K562 (cell line): ENCODE data around the gene FBXO10. TPM values are rescaled to one million over a fixed set of nuclear protein-coding genes. Genes with fewer than 3 reads are reported as not detected.
A peak's percentile ranks its signal among the peaks of the same experiment; 100 is the strongest.

Experiments used
- ATAC-seq: fragments of 200-7000 bp; cut with Tn5 transposase; 3 replicates; pipeline ENCODE4 v1.9.1; 2020; ENCODE audit warnings: moderate library complexity
- BruUV-seq: library from RNA; stranded (reverse); fragments of 400-500 nt; replicated peaks from 2 replicates; lab custom pipeline; 2021; lab: Mats Ljungman, UMichigan
- CTCF ChIA-PET: fragments of 300-600 bp; formaldehyde crosslinking; extraction: SDS; loops from one replicate; lab custom pipeline; 2021; ENCODE audit warnings: low intra/inter-chr PET ratio; lab: Yijun Ruan, JAX
- POLR2A ChIA-PET: fragments of 300-600, 350-650 bp; sonication (Branson Sonifier 250); formaldehyde crosslinking; extraction: SDS; loops from one replicate; lab custom pipeline; 2021; ENCODE audit warnings: antibody characterized with exemption, inconsistent platforms; lab: Yijun Ruan, JAX
- DNase-seq, 4 experiments: peaks; one replicate each; pipeline versions ENCODE4 v3.0.0 to v3.0.0-alpha.2; 2011 to 2018; ENCODE audit warnings: low spot score in 3 of 4, mixed read lengths in 3 of 4; ENCODE audit errors: extremely low read depth in 1 of 4
- FAIRE-seq: peaks from 2 replicates; lab custom pipeline; 2011; peaks lifted over from hg19 to GRCh38; lab: Jason Lieb, UNC
- H2AFZ ChIP-seq: 2 replicates; pipeline ENCODE4 v1.6.0; 2011; ENCODE audit warnings: low read depth, low read length, control low read depth, inconsistent platforms
- H3K27ac ChIP-seq: fragments of 200-600 bp; 3 replicates; pipeline ENCODE4 v1.8.0; 2011; ENCODE audit warnings: low read depth, mild to moderate bottlenecking, control low read depth, inconsistent platforms, low read length, moderate library complexity, mixed read lengths; ENCODE audit errors: extremely low read depth
- H3K27me3 ChIP-seq, 2 experiments: fragments of 300-600 bp in 1 of 2; 2 replicates in 1 of 2; 3 replicates in 1 of 2; pipeline versions ENCODE4 v1.6.0 to v1.8.0; 2011; ENCODE audit warnings: inconsistent platforms in 2 of 2, low read length in 2 of 2, mild to moderate bottlenecking in 1 of 2, mixed read lengths in 1 of 2, moderate library complexity in 1 of 2; ENCODE audit not compliant: control insufficient read depth in 2 of 2, insufficient read depth in 2 of 2
- H3K36me3 ChIP-seq: fragments of 300-600 bp; 3 replicates; pipeline ENCODE4 v1.8.0; 2011; ENCODE audit warnings: mild to moderate bottlenecking, low read length, inconsistent platforms; ENCODE audit not compliant: control insufficient read depth, insufficient read depth
- H3K4me1 ChIP-seq, 2 experiments: fragments of 200-600 bp in 1 of 2; replicated peaks in 1 of 2; 2 replicates in 1 of 2; 3 replicates in 1 of 2; pipeline versions ENCODE4 v1.5.1 to v1.8.0; 2011; ENCODE audit warnings: inconsistent platforms in 2 of 2, low read length in 2 of 2, mild to moderate bottlenecking in 1 of 2, mixed read lengths in 1 of 2, moderate library complexity in 1 of 2; ENCODE audit not compliant: control insufficient read depth in 2 of 2, insufficient read depth in 2 of 2
- H3K4me2 ChIP-seq: 2 replicates; pipeline ENCODE4 v1.6.1; 2011; ENCODE audit warnings: low read length, control low read depth, inconsistent platforms, mixed read lengths; ENCODE audit not compliant: insufficient read depth
- H3K4me3 ChIP-seq: fragments of 200-600 bp; sonication (generic), shearing (Covaris generic); 2 replicates; pipeline ENCODE4 v1.5.1; 2016; ENCODE audit warnings: control low read depth, inconsistent platforms
- H3K79me2 ChIP-seq: fragments of 200-600 bp; 3 replicates; pipeline ENCODE4 v1.8.0; 2011; ENCODE audit warnings: low read length, inconsistent platforms; ENCODE audit not compliant: control insufficient read depth, insufficient read depth
- H3K9ac ChIP-seq, 2 experiments: 2 replicates each; pipeline versions ENCODE4 v1.6.0 to v1.6.1; 2011; ENCODE audit warnings: low read depth in 2 of 2, low read length in 2 of 2, control low read depth in 1 of 2, inconsistent platforms in 1 of 2, mild to moderate bottlenecking in 1 of 2, mixed read lengths in 1 of 2; ENCODE audit not compliant: insufficient read depth in 1 of 2
- H3K9me1 ChIP-seq: one replicate; pipeline ENCODE4 v1.6.0; 2011; ENCODE audit warnings: inconsistent platforms, mild to moderate bottlenecking, low read length, moderate library complexity; ENCODE audit not compliant: control insufficient read depth, insufficient read depth
- H3K9me3 ChIP-seq: replicated peaks from 2 replicates; pipeline ENCODE4 v1.5.1; 2011; ENCODE audit warnings: low read depth, low read length, inconsistent platforms; ENCODE audit not compliant: control insufficient read depth, insufficient read depth
- H4K20me1 ChIP-seq: replicated peaks from 2 replicates; pipeline ENCODE4 v1.6.1; 2011; ENCODE audit warnings: low read length, inconsistent platforms, mixed read lengths; ENCODE audit not compliant: control insufficient read depth, insufficient read depth
- CTCF ChIP-seq, 3 experiments: IDR thresholded peaks in 2 of 3; conservative IDR thresholded peaks in 1 of 3; 2 replicates each; pipeline ENCODE4 v1.5.1; 2011 to 2012; ENCODE audit warnings: low read length in 3 of 3, mild to moderate bottlenecking in 3 of 3, control low read depth in 2 of 3, improper control_type of control experiment in 1 of 3, inconsistent platforms in 1 of 3, low read depth in 1 of 3, mixed read lengths in 1 of 3, moderate library complexity in 1 of 3; ENCODE audit not compliant: insufficient read depth in 2 of 3
- HDAC6 ChIP-seq: IDR thresholded peaks from 2 replicates; pipeline ENCODE4 v1.6.1; 2012; ENCODE audit warnings: low read depth, mild to moderate bottlenecking, control low read depth, inconsistent platforms, low read length, moderate library complexity
- MYNN ChIP-seq, 2 experiments: sonication (generic); formaldehyde crosslinking in 1 of 2; IDR thresholded peaks; 2 replicates each; pipeline versions ENCODE4 v1.5.0 to v1.6.1; 2016 to 2020; ENCODE audit warnings: antibody characterized with exemption in 1 of 2, missing genetic modification reagents in 1 of 2
- ZFX ChIP-seq: sonication (generic); formaldehyde crosslinking; IDR thresholded peaks from 2 replicates; pipeline ENCODE4 v1.8.0; 2022; ENCODE audit warnings: mild to moderate bottlenecking, missing genetic modification reagents, moderate library complexity
- WGBS: fragments of 100-300 bp; shearing (Covaris generic); methylation state at CpG from one replicate; pipeline ENCODE4 v1.1.6; 2016; ENCODE audit warnings: low coverage, mixed read lengths; ENCODE audit not compliant: insufficient coverage; ENCODE audit errors: missing lambda C conversion rate; 5-methylcytosine and 5-hydroxymethylcytosine counted together
- in situ Hi-C: fragments of 300-500 bp; cut with MboI; formaldehyde crosslinking; loops from 4 replicates; pipeline ENCODE4 v1.15.0; 2018; ENCODE audit warnings: inconsistent platforms, mixed read lengths
- intact Hi-C: fragments of 100-400 bp; cut with micrococcal nuclease; formaldehyde crosslinking; loops from 2 replicates; pipeline ENCODE4 v1.14.2; 2022
- polyA plus RNA-seq, 8 experiments: library from polyadenylated mRNA; depleted of rRNA in 4 of 8; stranded (reverse) in 5 of 8; unstranded in 3 of 8; fragments of >200 nt; fragmentation: Nextera tagmentation in 2 of 8; fragmentation: Illumina TruSeq in 1 of 8; extraction: Ambion mirVana in 2 of 8; extraction: Trizol in 1 of 8; gene quantifications; 2 replicates each; pipeline versions ENCODE4 v1.2.1 to v1.2.3, GENCODE V29; 2011 to 2014; ENCODE audit warnings: inconsistent platforms in 1 of 8, missing spikeins in 1 of 8
- total RNA-seq, 7 experiments: library from RNA; depleted of rRNA in 6 of 7; stranded (reverse); fragments of >200 nt in 6 of 7; fragmentation: Illumina TruSeq in 2 of 7; extraction: Trizol in 2 of 7; gene quantifications; 2 replicates each; pipeline versions ENCODE4 v1.2.1 to v1.2.3, GENCODE V29; 2011 to 2021; ENCODE audit warnings: low replicate concordance in 1 of 7
- TF ChIP-seq, protein P1 (sequence below): fragments of 250-450 bp; sonication (Bioruptor Pico); IDR thresholded peaks from 2 replicates; pipeline ENCODE4 v1.4.0; 2020; ENCODE audit warnings: mild to moderate bottlenecking, moderate library complexity
- TF ChIP-seq, protein P2 (sequence below): IDR thresholded peaks from 2 replicates; pipeline ENCODE4 v1.6.1; 2011; ENCODE audit warnings: borderline replicate concordance, low read depth, mild to moderate bottlenecking, moderate library complexity, low read length; ENCODE audit not compliant: insufficient read depth, poor library complexity, severe bottlenecking

Gene FBXO10
- total and polyA plus RNA-seq, 9 of the 15 experiments (the other 6 are each of a cell fraction or from before 2014, with no cell fraction given), result 0.84 to 9.9 (median 6.0) TPM

GRCh38 chr9:37623267-37623666 is 47.1 kb upstream of the FBXO10 start:
- no peaks in the 10 kb centered on the region for H3K36me3 ChIP-seq
- H2AFZ ChIP-seq, result no peak overlapping the region
- DNase-seq, result no peak
- intact Hi-C loops, result no loop called here
- no peaks in the 10 kb centered on the region for H3K79me2 ChIP-seq
- POLR2A ChIA-PET, result no interaction called here
- no peaks in the 10 kb centered on the region; a peak in 1 of 5 replicates for H3K4me1 ChIP-seq
- peak; percentile 23; the same call in 2 of the 3 replicates for ATAC-seq
- H3K9me3 ChIP-seq, result no peaks in the 10 kb centered on the region
- no peak for FAIRE-seq
- peaks cover 24 to 47% of the 10 kb centered on the region in 2 experiments for H3K27me3 ChIP-seq
- 0 out of 6 replicates have a peak, but pooled peaks of 1 of the 3 experiments have one; percentile 18 for TF ChIP-seq CTCF (IDR thresholded peaks at IDR 0.05 in 2 of 3, conservative IDR thresholded peaks at IDR 0.05 in 1 of 3; ENCODE audit: insufficient read depth in 2 of 3, low read depth in 1 of 3, low read length in 3 of 3)
- TF ChIP-seq, protein P1, sequence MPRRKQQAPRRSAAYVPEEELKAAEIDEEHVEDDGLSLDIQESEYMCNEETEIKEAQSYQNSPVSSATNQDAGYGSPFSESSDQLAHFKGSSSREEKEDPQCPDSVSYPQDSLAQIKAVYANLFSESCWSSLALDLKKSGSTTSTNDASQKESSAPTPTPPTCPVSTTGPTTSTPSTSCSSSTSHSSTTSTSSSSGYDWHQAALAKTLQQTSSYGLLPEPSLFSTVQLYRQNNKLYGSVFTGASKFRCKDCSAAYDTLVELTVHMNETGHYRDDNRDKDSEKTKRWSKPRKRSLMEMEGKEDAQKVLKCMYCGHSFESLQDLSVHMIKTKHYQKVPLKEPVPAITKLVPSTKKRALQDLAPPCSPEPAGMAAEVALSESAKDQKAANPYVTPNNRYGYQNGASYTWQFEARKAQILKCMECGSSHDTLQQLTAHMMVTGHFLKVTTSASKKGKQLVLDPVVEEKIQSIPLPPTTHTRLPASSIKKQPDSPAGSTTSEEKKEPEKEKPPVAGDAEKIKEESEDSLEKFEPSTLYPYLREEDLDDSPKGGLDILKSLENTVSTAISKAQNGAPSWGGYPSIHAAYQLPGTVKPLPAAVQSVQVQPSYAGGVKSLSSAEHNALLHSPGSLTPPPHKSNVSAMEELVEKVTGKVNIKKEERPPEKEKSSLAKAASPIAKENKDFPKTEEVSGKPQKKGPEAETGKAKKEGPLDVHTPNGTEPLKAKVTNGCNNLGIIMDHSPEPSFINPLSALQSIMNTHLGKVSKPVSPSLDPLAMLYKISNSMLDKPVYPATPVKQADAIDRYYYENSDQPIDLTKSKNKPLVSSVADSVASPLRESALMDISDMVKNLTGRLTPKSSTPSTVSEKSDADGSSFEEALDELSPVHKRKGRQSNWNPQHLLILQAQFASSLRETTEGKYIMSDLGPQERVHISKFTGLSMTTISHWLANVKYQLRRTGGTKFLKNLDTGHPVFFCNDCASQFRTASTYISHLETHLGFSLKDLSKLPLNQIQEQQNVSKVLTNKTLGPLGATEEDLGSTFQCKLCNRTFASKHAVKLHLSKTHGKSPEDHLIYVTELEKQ (CRISPR knock-in tag), result no peak
- TF ChIP-seq, protein P2, sequence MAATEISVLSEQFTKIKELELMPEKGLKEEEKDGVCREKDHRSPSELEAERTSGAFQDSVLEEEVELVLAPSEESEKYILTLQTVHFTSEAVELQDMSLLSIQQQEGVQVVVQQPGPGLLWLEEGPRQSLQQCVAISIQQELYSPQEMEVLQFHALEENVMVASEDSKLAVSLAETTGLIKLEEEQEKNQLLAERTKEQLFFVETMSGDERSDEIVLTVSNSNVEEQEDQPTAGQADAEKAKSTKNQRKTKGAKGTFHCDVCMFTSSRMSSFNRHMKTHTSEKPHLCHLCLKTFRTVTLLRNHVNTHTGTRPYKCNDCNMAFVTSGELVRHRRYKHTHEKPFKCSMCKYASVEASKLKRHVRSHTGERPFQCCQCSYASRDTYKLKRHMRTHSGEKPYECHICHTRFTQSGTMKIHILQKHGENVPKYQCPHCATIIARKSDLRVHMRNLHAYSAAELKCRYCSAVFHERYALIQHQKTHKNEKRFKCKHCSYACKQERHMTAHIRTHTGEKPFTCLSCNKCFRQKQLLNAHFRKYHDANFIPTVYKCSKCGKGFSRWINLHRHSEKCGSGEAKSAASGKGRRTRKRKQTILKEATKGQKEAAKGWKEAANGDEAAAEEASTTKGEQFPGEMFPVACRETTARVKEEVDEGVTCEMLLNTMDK, result peak; percentile 3
- no peak for TF ChIP-seq HDAC6
- TF ChIP-seq MYNN (IDR thresholded peaks at IDR 0.05), result peak; percentile 94
- TF ChIP-seq MYNN (CRISPR knock-in tag; IDR thresholded peaks at IDR 0.05), result peak; percentile 53; the same call in 1 of the 2 replicates
- TF ChIP-seq ZFX (CRISPR knock-in tag), result no peak
- WGBS, result 0% methylated on average over 2 of the region's 2 CpGs
- no peak overlapping the region for H3K9ac ChIP-seq
- in situ Hi-C loops, result no loop called here
- no peaks in the 10 kb centered on the region for H3K9me1 ChIP-seq
- peaks cover 8% of the 10 kb centered on the region; the same call in 1 of the 2 replicates for H4K20me1 ChIP-seq
- no peak overlapping the region for H3K4me3 ChIP-seq
- no peak overlapping the region for H3K4me2 ChIP-seq
- CTCF ChIA-PET, result no interaction called here
- BruUV-seq, result no TSS peak
- no peak overlapping the region for H3K27ac ChIP-seq
